IPS DF 19.7 (cell line): ENCODE data around the gene RRP36.
"Not testable (repeated sequence)": the region's sequence is repeated elsewhere in the genome, so short reads cannot be mapped to it uniquely, and the experiment has no call there.

ENCODE experiments used
- DNase-seq: peaks from one replicate; pipeline ENCODE4 v3.0.0-alpha.2; 2013; ENCODE audit warnings: low read depth, low spot score

The RRP36 gene

GRCh38 chr6:43021270-43022047 lies at the start of gene RRP36:
TSS of gene RRP36 (plus strand) at chr6:43021623. CDS start at chr6:43021655, 32 bp downstream.
- no peak for DNase-seq

GRCh38 chr6:42971746-42972327 lies 49.6 kb upstream of the RRP36 start:
- DNase-seq: no peak

GRCh38 chr6:42973926-42974325 lies 47.5 kb upstream of the RRP36 start:
- DNase-seq: no peak

GRCh38 chr6:42974919-42975505 lies 46.4 kb upstream of the RRP36 start:
- no peak for DNase-seq

GRCh38 chr6:42978487-42978838 lies 43.0 kb upstream of the RRP36 start:
- DNase-seq: no peak

GRCh38 chr6:42978839-42979522 lies 42.4 kb upstream of the RRP36 start, which contains the start of gene PEX6:
TSS of gene PEX6 (minus strand) at chr6:42979181. CDS start at chr6:42979150, 31 bp downstream.
- peak; percentile 82 for DNase-seq

- no peak for DNase-seq
Observed at GRCh38 chr6:42979523-42980177, 41.8 kb upstream of the RRP36 start.

GRCh38 chr6:42981836-42982235 lies 39.6 kb upstream of the RRP36 start:
- DNase-seq: no peak

- DNase-seq: peak; percentile 95
Observed at GRCh38 chr6:42984001-42984923, 37.2 kb upstream of the RRP36 start, which contains the start of gene PPP2R5D. TSS of gene PPP2R5D (plus strand) at chr6:42984570. CDS start at chr6:42984678, 108 bp downstream.

- DNase-seq: no peak
Observed at GRCh38 chr6:42984924-42985475, 36.4 kb upstream of the RRP36 start.

- no peak for DNase-seq
Observed at GRCh38 chr6:42987533-42988451, 33.6 kb upstream of the RRP36 start.

- no peak for DNase-seq
Observed at GRCh38 chr6:42988486-42989020, 32.9 kb upstream of the RRP36 start.

- no peak for DNase-seq
Observed at GRCh38 chr6:42989923-42990322, 31.5 kb upstream of the RRP36 start.

- no peak for DNase-seq
Observed at GRCh38 chr6:42993445-42993844, 28.0 kb upstream of the RRP36 start.

GRCh38 chr6:42996513-42996912 lies 24.9 kb upstream of the RRP36 start:
- no peak for DNase-seq

GRCh38 chr6:42998205-42998604 lies 23.2 kb upstream of the RRP36 start:
- DNase-seq: not testable (repeated sequence)

GRCh38 chr6:43001843-43002242 lies 19.6 kb upstream of the RRP36 start:
- no peak for DNase-seq

GRCh38 chr6:43005844-43006243 lies 15.6 kb upstream of the RRP36 start:
- no peak for DNase-seq

GRCh38 chr6:43006251-43006650 lies 15.2 kb upstream of the RRP36 start:
- no peak for DNase-seq
